ENCODE measurements around the gene MGAT5. TPM values are rescaled to one million over a fixed set of nuclear protein-coding genes. Genes with fewer than 3 reads are reported as not detected.

Gene MGAT5
- total and polyA plus RNA-seq, 5 experiments from 2014 or later: 3.6 to 61.1 (median 5.8) TPM

DNA sequence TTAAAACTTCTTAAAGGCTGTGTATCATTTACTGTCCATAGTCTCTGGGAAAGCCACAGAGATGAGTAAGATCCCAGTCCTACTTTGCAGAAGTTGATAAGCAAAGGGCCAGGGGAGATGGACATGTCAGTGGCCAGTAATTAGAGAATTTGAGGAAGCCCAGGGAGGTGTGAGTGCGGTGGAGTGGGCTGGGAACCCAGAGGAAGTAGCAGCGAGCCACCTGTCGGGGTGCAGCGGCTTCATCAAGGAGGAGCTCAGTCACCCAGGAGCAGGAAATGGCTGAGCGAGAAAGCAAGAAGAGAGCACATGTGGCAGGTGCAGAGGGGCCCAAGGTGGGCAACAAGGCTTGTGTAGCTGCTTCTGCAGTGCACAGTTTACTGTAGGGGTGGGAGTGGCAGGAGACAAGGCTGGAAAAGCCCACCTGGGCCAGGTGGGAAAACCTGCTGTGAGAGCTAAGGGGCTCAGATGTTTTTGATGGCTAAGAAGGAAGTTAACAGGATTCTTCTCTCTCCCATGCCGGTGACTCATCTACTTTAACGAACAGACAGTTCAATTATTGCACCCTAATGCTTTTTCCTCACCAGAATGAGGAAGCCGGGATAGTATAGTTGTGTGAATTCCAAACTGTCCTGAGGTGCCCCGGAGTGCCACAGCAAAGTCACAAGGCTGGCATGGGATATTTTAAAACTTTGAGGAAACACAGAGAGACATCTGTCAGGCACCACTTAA, 34.8 kb upstream of the MGAT5 start:
- Mint-ChIP-seq H3K27ac (peak overlapping the region; percentile 68 to 96 (median 82)), H3K27me3 (no peaks in the 10 kb centered on the region), H3K9me3 (peaks cover 0 to 4% (median 0%) of the 10 kb centered on the region in 9 donors), H3K4me1 (peaks cover 43 to 67% (median 56%) of the 10 kb centered on the region in 4 donors), H3K4me3 (peak overlapping the region; percentile 45 to 80 (median 68)), H3K36me3 (peaks cover 2 to 8% (median 5%) of the 10 kb centered on the region in 3 donors)
- ATAC-seq: peak; percentile 85 to 88
- peak in 8 of 10 donors; percentile 4 to 47 (median 38) for DNase-seq
- POLR2A ChIA-PET: interaction anchor here (1.1 to 2.0 kb wide), 2 partner anchors 13 to 98 kb away, joined by 3 to 5 read pairs; no protein-coding TSS in a partner anchor

DNA sequence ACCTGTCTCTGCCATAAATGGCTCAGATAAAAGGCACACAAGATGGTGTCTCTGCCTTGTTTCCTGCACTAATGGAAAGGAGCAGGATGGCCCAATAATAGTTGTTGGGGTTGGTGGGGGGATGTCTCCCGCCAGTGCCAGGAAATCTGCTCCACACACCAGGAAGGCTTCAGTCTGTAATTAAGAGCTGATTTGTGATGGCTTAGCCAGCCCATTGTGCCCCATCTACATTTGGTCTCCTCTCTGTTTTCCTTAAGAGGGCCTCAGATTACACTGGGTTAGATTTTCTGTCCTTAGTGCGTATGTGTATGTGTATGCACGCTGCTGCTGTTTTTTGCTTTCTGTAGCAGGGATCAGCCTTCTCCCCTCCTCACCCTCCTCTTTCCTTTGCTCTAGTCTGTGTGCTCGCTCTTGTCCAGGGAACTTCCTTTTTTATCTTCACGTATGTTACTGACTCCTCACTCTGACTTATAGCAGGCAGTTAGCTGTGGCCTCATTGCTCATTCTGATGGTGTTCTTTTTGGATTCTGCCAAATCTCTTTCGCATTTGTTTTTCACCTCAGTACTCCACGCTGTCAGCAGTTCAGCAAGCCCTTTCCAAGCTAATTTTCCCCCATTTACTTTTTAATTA, 33.4 kb upstream of the MGAT5 start:
- Mint-ChIP-seq H3K9me3 (no peaks in the 10 kb centered on the region), H3K27ac (peak overlapping the region in 7 of 10 donors; percentile 5 to 96 (median 73)), H3K27me3 (no peaks in the 10 kb centered on the region), H3K36me3 (peaks cover 0 to 2% (median 0%) of the 10 kb centered on the region in 3 donors), H3K4me3 (peak overlapping the region in 5 of 10 donors; percentile 24 to 64 (median 37)), H3K4me1 (peaks cover 41 to 76% (median 56%) of the 10 kb centered on the region in 4 donors)
- no peak for DNase-seq
- no peak for ATAC-seq
- POLR2A ChIA-PET: interaction anchor here (2.0 kb wide), 1 partner anchor 100 kb away, joined by 5 read pairs; no protein-coding TSS in a partner anchor

DNA sequence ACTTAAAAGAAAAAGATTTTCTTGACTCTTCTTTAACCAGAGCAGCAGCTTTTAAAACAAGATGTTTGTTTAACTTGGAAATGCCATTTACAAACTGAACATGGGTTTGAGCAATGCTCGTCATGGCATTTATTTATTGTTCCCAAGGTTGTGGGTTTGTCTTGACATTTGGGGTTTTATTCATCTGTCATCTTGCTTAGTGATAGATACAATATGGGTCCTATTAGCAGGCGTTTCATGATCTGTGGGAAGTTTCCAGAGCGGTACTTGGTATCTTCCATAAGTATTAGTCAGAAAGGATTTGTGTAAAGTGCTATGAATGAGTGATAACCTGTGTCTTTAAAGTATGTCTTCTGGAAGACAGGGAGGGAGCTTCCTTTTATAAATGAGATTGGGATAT, 29.9 kb upstream of the MGAT5 start:
- peaks cover 0 to 16% (median 5%) of the 10 kb centered on the region in 9 donors for H3K9me3 Mint-ChIP-seq
- H3K4me3 Mint-ChIP-seq: no peak overlapping the region
- H3K27ac Mint-ChIP-seq: peak overlapping the region in 1 of 10 donors; percentile 4
- H3K36me3 Mint-ChIP-seq: peaks cover 0 to 14% (median 12%) of the 10 kb centered on the region in 3 donors
- no peak for ATAC-seq
- H3K27me3 Mint-ChIP-seq: no peaks in the 10 kb centered on the region
- POLR2A ChIA-PET: interaction anchor here (1.2 kb wide), 1 partner anchor 19 kb away, joined by 3 read pairs; no protein-coding TSS in a partner anchor
- peaks cover 18 to 70% (median 33%) of the 10 kb centered on the region in 4 donors for H3K4me1 Mint-ChIP-seq
- DNase-seq: no peak

DNA sequence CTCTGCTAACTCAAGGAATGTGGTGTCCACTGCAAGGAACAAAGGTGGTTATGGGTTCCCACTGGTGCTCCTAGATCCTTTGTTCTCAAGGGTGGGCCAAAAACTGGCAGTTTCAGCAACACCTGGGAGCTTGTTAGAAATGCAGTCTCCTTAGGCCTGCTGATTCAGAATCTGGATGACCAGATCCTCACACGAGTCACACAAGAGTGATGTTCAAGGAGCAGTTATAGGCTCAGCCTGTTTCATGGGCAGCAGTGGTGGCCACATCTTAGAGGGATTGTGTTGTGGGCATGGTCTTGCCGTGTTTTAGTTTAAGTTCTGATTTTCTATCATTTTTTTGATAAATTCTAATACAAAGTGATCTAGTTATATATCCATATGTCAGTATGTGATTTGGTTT, 28.7 kb upstream of the MGAT5 start:
- Mint-ChIP-seq H3K27ac (peak overlapping the region in 1 of 10 donors; percentile 37), H3K27me3 (no peaks in the 10 kb centered on the region), H3K4me3 (no peak overlapping the region), H3K9me3 (peaks cover 0 to 17% (median 5%) of the 10 kb centered on the region in 9 donors), H3K4me1 (peaks cover 13 to 65% (median 28%) of the 10 kb centered on the region in 4 donors), H3K36me3 (peaks cover 0 to 17% (median 13%) of the 10 kb centered on the region in 3 donors)
- DNase-seq (no peak), ATAC-seq (no peak)
- POLR2A ChIA-PET: no interaction called here

DNA sequence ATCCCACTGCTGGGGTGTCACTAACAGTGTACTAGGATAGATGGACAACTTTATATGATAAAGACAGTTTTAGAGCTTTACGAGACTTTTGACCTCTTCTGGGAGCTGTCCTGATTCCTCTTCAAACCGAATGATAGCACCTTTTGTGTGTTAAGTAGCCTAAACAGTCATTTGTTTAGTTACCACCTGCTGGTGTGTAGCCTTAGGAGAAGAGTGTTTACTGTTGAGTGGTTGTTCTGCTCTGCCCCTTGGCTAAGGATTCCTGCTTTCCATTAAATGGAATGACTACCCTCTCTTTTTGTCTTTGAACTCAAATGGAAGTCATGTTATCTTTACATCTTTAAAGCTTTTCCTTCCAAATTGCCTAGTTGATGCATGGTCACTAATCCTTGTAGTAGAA, 28.0 kb upstream of the MGAT5 start:
- Mint-ChIP-seq H3K36me3 (peaks cover 0 to 17% (median 13%) of the 10 kb centered on the region in 3 donors), H3K27ac (peak overlapping the region in 1 of 10 donors; percentile 39), H3K27me3 (no peaks in the 10 kb centered on the region), H3K4me3 (no peak overlapping the region), H3K9me3 (peaks cover 0 to 17% (median 5%) of the 10 kb centered on the region in 9 donors), H3K4me1 (peaks cover 10 to 63% (median 26%) of the 10 kb centered on the region in 4 donors)
- DNase-seq (no peak), ATAC-seq (no peak)
- POLR2A ChIA-PET: no interaction called here

DNA sequence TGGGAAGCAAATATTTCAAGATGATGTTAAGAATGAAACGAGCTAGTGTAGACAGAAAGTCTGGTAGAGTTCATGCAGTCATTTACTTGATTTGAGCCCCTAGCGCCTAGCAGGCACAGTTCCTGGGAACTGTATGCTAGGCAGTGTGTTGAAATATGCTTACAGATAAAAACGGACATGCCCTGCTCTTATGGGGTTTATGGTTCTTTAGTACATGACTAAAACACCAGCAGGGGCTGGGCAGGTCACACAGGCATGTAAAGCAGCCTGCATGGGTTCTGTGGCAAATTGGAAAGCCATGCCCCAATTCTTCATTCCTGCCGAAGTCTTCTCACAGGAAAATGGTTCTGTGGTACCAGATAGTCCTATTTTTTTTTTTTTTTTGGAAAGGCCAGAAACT, 27.3 kb upstream of the MGAT5 start:
- DNase-seq (no peak), ATAC-seq (no peak)
- H3K27me3 Mint-ChIP-seq: no peaks in the 10 kb centered on the region
- H3K4me1 Mint-ChIP-seq: peaks cover 8 to 63% (median 29%) of the 10 kb centered on the region in 4 donors
- H3K36me3 Mint-ChIP-seq: peaks cover 0 to 17% (median 13%) of the 10 kb centered on the region in 3 donors
- no peak overlapping the region for H3K4me3 Mint-ChIP-seq
- peaks cover 0 to 17% (median 5%) of the 10 kb centered on the region in 9 donors for H3K9me3 Mint-ChIP-seq
- peak overlapping the region in 1 of 10 donors; percentile 12 for H3K27ac Mint-ChIP-seq
- POLR2A ChIA-PET: no interaction called here

DNA sequence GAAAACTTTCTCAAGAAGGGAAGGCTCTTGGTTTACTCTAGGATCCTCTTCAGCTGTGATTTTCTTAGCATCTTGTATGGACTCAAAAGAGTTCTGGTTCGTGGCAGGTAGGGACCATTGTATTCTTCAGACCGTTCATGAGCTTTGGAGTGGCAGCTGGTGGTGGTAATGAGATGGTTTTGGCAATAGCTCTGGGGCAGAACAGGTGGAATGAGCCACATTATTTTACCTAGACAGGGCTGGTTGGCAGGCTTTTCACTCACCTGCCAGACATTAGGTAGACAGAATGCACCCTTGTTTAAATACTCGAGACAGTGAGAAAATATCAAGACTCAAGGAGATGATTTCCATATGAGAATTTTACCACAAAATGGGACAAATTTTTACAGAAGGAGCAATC, 26.2 kb upstream of the MGAT5 start:
- peaks cover 0 to 17% (median 9%) of the 10 kb centered on the region in 9 donors for H3K9me3 Mint-ChIP-seq
- ATAC-seq: no peak
- H3K27ac Mint-ChIP-seq: peak overlapping the region in 3 of 10 donors; percentile 12 to 72 (median 21)
- DNase-seq: no peak
- no peaks in the 10 kb centered on the region for H3K27me3 Mint-ChIP-seq
- H3K4me1 Mint-ChIP-seq: peaks cover 16 to 69% (median 40%) of the 10 kb centered on the region in 4 donors
- no peak overlapping the region for H3K4me3 Mint-ChIP-seq
- POLR2A ChIA-PET: no interaction called here
- peaks cover 0 to 17% (median 13%) of the 10 kb centered on the region in 3 donors for H3K36me3 Mint-ChIP-seq

DNA sequence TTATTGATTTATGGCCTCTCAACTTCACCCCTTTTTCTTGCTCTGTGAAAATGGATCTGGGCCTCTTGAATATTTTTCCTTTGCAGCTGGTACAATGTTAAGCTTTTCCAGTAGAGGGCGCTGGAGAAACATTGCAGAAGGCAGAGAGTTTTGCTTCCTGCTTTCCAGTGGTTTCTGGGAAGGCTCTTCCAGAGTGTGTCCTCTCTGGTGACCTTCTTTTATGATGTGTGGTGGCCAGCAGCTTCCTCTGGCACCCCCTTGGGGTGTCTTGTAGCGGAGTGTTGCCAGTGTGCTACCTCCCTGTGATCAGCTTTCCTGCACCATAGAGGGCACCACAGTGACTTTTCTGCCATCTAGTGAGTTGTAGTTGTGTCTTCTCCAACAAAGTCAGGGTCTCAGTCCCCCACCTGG, 25.4 kb upstream of the MGAT5 start:
- ATAC-seq: no peak
- no peak overlapping the region for H3K4me3 Mint-ChIP-seq
- peaks cover 0 to 17% (median 13%) of the 10 kb centered on the region in 3 donors for H3K36me3 Mint-ChIP-seq
- peaks cover 20 to 77% (median 48%) of the 10 kb centered on the region in 4 donors for H3K4me1 Mint-ChIP-seq
- H3K9me3 Mint-ChIP-seq: peaks cover 0 to 17% (median 9%) of the 10 kb centered on the region in 9 donors
- H3K27me3 Mint-ChIP-seq: no peaks in the 10 kb centered on the region
- DNase-seq: peak in 1 of 10 donors; percentile 25
- POLR2A ChIA-PET: interaction anchor here (0.7 kb wide), 1 partner anchor 107 kb away, joined by 3 read pairs; no protein-coding TSS in a partner anchor
- H3K27ac Mint-ChIP-seq: no peak overlapping the region

DNA sequence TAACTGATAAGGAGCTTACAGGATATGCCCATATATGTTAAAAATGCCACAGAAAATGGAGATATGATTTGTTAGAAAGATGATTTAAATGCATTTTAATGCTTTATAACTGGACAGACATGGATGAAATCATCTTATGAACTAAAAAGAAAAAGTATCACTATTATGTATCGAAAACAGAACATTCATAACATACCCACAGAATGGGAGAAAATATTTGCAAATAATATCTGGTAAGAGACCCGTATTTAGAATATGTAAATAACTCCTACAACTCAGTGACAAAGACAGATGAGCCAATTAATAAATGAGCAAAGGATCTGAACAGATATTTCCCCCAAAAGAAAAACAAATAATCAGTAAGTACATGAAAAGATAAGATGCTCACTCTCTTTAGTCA, 24.3 kb upstream of the MGAT5 start:
- POLR2A ChIA-PET: no interaction called here
- Mint-ChIP-seq H3K9me3 (peaks cover 0 to 17% (median 9%) of the 10 kb centered on the region in 9 donors), H3K27ac (peak overlapping the region in 7 of 10 donors; percentile 26 to 84 (median 65)), H3K4me1 (peaks cover 24 to 81% (median 58%) of the 10 kb centered on the region in 4 donors), H3K36me3 (peaks cover 0 to 17% (median 13%) of the 10 kb centered on the region in 3 donors), H3K4me3 (no peak overlapping the region), H3K27me3 (no peaks in the 10 kb centered on the region)
- ATAC-seq: no peak
- no peak for DNase-seq

DNA sequence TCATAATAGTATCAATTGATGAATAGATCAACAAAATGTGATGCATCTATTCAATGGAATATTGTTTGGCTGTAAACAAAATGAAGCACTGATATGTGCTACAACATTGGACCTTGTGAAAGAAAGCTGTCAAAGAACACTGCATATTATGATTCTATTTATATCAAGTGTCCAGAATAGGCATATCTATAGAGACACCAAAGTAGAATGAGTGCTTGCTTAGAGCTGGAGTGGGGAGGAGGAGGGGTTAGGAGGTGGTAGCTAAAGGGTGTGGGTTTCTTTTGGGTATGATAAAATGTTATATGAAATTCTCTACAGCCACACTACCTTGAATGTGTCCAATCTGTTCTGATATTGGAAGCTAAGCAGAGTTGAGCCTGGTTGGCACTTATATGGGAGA, 23.0 kb upstream of the MGAT5 start:
- ATAC-seq (no peak), DNase-seq (no peak)
- H3K4me1 Mint-ChIP-seq: peaks cover 28 to 86% (median 67%) of the 10 kb centered on the region in 4 donors
- peak overlapping the region in 1 of 10 donors; percentile 15 for H3K4me3 Mint-ChIP-seq
- peaks cover 0 to 17% (median 13%) of the 10 kb centered on the region in 3 donors for H3K36me3 Mint-ChIP-seq
- no peaks in the 10 kb centered on the region for H3K27me3 Mint-ChIP-seq
- H3K27ac Mint-ChIP-seq: peak overlapping the region in 7 of 10 donors; percentile 38 to 91 (median 51)
- H3K9me3 Mint-ChIP-seq: peaks cover 0 to 17% (median 9%) of the 10 kb centered on the region in 9 donors
- POLR2A ChIA-PET: interaction anchor here (0.6 kb wide), 1 partner anchor 20 kb away, joined by 3 read pairs; no protein-coding TSS in a partner anchor

DNA sequence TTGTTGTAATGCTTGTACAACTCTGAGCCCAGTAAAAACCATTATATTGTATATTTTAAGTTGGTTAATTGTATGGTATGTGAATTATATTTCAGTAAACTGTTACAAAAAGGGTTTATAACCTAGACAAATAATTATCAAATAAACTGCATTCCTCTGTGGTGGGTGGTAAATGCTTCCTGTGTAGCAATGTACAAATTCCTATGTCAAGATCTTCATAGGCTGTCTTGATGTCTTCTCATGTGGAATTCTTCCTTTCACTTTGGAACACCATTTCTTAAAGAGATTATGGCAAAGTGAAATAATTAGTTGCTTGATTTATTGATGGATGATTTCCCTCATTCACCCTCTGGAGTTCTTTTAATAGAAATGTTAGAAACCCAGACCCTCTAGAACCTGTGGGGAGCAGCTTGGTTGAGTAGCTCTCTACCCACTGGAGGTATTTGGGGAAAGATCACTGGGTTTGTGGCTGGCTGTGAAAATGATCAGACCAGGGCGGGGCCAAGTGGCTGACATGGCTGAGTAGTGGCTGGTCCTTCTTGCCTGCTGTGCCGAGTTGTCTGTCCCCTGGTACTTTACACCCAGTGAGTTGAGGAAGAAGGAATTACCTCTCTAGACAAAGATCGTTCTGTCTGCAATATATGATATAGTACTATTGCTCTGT, 22.4 kb upstream of the MGAT5 start:
- DNase-seq (no peak), ATAC-seq (no peak)
- peak overlapping the region in 6 of 10 donors; percentile 19 to 77 (median 42) for H3K4me3 Mint-ChIP-seq
- POLR2A ChIA-PET: no interaction called here
- H3K27ac Mint-ChIP-seq: peak overlapping the region; percentile 45 to 91 (median 78)
- peaks cover 0 to 17% (median 13%) of the 10 kb centered on the region in 3 donors for H3K36me3 Mint-ChIP-seq
- H3K9me3 Mint-ChIP-seq: peaks cover 0 to 17% (median 9%) of the 10 kb centered on the region in 9 donors
- H3K4me1 Mint-ChIP-seq: peaks cover 30 to 87% (median 72%) of the 10 kb centered on the region in 4 donors
- H3K27me3 Mint-ChIP-seq: no peaks in the 10 kb centered on the region

DNA sequence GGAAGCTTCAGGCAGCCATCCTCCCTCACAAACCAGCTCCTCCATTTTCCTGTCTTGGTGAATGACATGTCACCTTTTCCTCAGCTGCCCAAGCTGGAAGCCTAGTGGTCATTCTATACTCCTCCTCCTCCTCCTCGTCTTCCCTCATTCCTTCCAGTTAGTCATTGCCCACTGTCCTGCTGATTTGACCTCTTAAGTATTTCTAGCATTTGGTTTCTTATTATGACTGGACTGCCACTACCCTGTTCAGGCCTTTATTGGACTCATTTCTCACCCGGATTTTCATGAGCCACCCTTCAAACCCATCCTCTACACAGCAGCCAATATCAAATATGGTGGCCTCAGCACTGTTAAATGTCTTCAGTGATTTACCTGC, 21.9 kb upstream of the MGAT5 start:
- H3K9me3 Mint-ChIP-seq: peaks cover 0 to 17% (median 9%) of the 10 kb centered on the region in 9 donors
- peak overlapping the region; percentile 57 to 91 (median 78) for H3K27ac Mint-ChIP-seq
- peaks cover 0 to 17% (median 13%) of the 10 kb centered on the region in 3 donors for H3K36me3 Mint-ChIP-seq
- H3K4me3 Mint-ChIP-seq: peak overlapping the region in 9 of 10 donors; percentile 1 to 77 (median 34)
- no peak for ATAC-seq
- POLR2A ChIA-PET: no interaction called here
- DNase-seq: no peak
- H3K27me3 Mint-ChIP-seq: no peaks in the 10 kb centered on the region
- peaks cover 34 to 87% (median 74%) of the 10 kb centered on the region in 4 donors for H3K4me1 Mint-ChIP-seq

Data from naive thymus-derived CD8-positive, alpha-beta T cell (primary cell).